Measurements from ENCODE around the gene TBL1X. TPM values are rescaled to one million over a fixed set of nuclear protein-coding genes. Genes with fewer than 3 reads are reported as not detected.

Gene TBL1X
- total RNA-seq, 2 donors from 2014 or later, result 16.3 to 18.9 TPM

GRCh38 chrX:9562851-9563250, 98.0 kb downstream of the TBL1X start:
- H3K4me1 ChIP-seq, result no peaks in the 10 kb centered on the region
- H3K36me3 ChIP-seq, result no peaks in the 10 kb centered on the region
- no peak overlapping the region for H3K4me3 ChIP-seq
- no peak overlapping the region for H3K9ac ChIP-seq (ENCODE audit: low read depth in 2 of 2, low read length in 2 of 2)
- no peak for DNase-seq
- intact Hi-C loops (cut with DNase I), result no loop called here
- H3K27me3 ChIP-seq, result no peaks in the 10 kb centered on the region
- TF ChIP-seq, protein P1, sequence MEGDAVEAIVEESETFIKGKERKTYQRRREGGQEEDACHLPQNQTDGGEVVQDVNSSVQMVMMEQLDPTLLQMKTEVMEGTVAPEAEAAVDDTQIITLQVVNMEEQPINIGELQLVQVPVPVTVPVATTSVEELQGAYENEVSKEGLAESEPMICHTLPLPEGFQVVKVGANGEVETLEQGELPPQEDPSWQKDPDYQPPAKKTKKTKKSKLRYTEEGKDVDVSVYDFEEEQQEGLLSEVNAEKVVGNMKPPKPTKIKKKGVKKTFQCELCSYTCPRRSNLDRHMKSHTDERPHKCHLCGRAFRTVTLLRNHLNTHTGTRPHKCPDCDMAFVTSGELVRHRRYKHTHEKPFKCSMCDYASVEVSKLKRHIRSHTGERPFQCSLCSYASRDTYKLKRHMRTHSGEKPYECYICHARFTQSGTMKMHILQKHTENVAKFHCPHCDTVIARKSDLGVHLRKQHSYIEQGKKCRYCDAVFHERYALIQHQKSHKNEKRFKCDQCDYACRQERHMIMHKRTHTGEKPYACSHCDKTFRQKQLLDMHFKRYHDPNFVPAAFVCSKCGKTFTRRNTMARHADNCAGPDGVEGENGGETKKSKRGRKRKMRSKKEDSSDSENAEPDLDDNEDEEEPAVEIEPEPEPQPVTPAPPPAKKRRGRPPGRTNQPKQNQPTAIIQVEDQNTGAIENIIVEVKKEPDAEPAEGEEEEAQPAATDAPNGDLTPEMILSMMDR (IDR thresholded peaks at IDR 0.05), result no peak
- no peaks in the 10 kb centered on the region for H3K9me3 ChIP-seq
- no peak overlapping the region for H3K27ac ChIP-seq

GRCh38 chrX:9566150-9566621, 101.3 kb downstream of the TBL1X start:
- Histone ChIP-seq H3K36me3 (no peaks in the 10 kb centered on the region), H3K9ac (ENCODE audit: low read depth in 2 of 2, low read length in 2 of 2) (no peak overlapping the region), H3K27me3 (no peaks in the 10 kb centered on the region), H3K9me3 (no peaks in the 10 kb centered on the region), H3K4me1 (no peaks in the 10 kb centered on the region), H3K4me3 (no peak overlapping the region), H3K27ac (no peak overlapping the region)
- TF ChIP-seq, protein P1 (IDR thresholded peaks at IDR 0.05), result no peak
- intact Hi-C loops (cut with DNase I), result no loop called here
- peak; percentile 57 for DNase-seq

GRCh38 chrX:9569876-9570301, 105.0 kb downstream of the TBL1X start:
- no peak for DNase-seq
- no peaks in the 10 kb centered on the region for H3K9me3 ChIP-seq

DNA sequence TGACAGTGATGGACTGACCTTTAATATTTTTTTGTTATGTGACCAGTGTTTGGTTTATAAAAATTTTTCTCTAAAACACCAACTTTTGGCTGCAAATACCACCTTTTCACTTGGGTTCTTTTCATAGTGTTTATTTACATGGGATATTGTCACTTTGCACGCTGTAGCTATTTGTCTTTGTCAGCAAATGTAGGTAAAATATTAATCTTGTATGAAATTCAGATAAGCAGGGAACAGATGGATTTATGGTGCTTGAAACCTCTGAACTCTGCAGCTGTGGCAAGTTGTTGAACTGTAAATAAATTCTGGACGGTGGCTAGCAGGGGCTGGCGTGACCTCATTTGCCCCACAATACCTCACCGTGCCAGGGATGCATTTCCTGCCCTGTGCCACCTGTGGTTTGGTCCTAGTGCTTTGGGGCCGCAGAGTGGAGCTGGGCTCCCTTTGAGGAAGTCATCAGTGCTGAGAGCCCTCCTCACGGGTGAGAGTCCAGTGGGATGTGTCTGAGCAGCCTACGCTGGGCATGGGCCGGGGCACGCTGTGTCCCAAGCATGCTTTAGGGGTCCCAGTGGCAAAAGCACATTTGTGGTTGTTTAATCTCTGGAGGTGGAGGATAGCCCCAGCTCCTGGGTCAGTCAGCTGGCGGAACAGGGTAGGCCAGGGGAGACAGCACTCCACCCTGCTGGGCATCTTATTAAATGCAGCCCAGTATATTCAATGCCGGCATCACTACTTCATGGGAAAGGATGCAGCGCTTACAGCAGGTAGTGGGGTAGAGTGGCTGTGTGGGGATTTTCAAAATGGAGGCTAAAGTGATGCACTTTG, 108.6 kb downstream of the TBL1X start:
- Histone ChIP-seq H3K9me3 (no peaks in the 10 kb centered on the region), H3K9ac (ENCODE audit: low read depth in 2 of 2, low read length in 2 of 2) (no peak overlapping the region), H3K4me3 (no peak overlapping the region), H3K27ac (no peak overlapping the region), H3K36me3 (no peaks in the 10 kb centered on the region), H3K4me1 (no peaks in the 10 kb centered on the region), H3K27me3 (no peaks in the 10 kb centered on the region)
- intact Hi-C loops (cut with DNase I), result no loop called here
- DNase-seq, result no peak
- TF ChIP-seq, protein P1 (IDR thresholded peaks at IDR 0.05), result no peak

More at GRCh38 chrX:9569876-9570301, 105.0 kb downstream of the TBL1X start:
- no peak overlapping the region for H3K4me3 ChIP-seq
- no peak overlapping the region for H3K9ac ChIP-seq (ENCODE audit: low read depth in 2 of 2, low read length in 2 of 2)
- H3K4me1 ChIP-seq, result no peaks in the 10 kb centered on the region
- no peaks in the 10 kb centered on the region for H3K27me3 ChIP-seq
- intact Hi-C loops (cut with DNase I), result no loop called here
- TF ChIP-seq, protein P1 (IDR thresholded peaks at IDR 0.05), result no peak
- no peak overlapping the region for H3K27ac ChIP-seq
- no peaks in the 10 kb centered on the region for H3K36me3 ChIP-seq

DNA sequence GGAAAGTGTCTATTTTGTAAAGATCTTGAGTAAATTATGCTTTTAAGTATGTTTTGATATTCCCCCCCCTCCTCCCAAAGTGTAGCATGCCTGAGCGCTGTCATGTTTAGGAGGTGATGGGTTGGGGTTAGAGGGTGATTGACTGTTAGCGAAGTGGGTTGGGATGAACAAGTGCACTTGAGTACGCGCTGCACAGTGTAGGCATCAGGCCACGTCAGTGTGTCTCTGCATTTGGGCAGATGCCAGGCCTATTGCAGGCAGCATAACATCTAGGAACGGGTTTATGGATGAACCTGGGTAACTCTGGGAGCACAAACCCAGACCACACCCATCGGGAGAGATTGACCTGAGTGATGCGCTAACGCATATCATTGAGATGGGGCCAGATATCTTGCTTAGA, 111.2 kb downstream of the TBL1X start:
- no peaks in the 10 kb centered on the region for H3K36me3 ChIP-seq
- TF ChIP-seq, protein P1 (IDR thresholded peaks at IDR 0.05), result no peak
- no peaks in the 10 kb centered on the region for H3K9me3 ChIP-seq
- no peak overlapping the region for H3K4me3 ChIP-seq
- intact Hi-C loops (cut with DNase I), result no loop called here
- H3K27me3 ChIP-seq, result no peaks in the 10 kb centered on the region
- H3K9ac ChIP-seq (ENCODE audit: low read depth in 2 of 2, low read length in 2 of 2), result no peak overlapping the region
- no peak for DNase-seq
- H3K27ac ChIP-seq, result no peak overlapping the region
- no peaks in the 10 kb centered on the region for H3K4me1 ChIP-seq

Data from colonic mucosa (tissue), 4 donors.